ENCODE results near the gene ARSG.

DNA sequence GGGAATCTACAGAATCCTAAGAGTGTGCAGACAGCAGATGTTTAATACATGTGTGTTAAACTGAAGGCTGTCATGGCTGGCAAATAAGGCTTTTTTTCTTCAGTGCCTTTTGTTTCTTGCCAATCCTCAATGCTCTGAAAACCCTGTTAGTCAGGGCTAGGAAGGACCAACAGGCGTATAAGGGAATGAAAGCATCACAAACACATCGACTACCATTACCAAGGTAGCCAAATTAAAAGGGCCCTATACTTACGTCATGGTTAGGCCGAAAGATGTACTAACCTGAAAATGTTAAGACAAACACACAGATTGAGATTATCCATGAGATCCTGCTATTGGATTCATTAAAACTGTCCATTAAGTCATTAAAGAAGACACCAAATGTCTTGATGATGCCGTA lies 13.5 kb upstream of the ARSG start:
- TF ChIP-seq U2AF2 (IDR thresholded peaks at IDR 0.05; ENCODE audit: low read depth, low read length) = no peak
- TF ChIP-seq POLR2AphosphoS2 (IDR thresholded peaks at IDR 0.05; ENCODE audit: low read depth, low read length) = no peak
- TF ChIP-seq, protein P1, sequence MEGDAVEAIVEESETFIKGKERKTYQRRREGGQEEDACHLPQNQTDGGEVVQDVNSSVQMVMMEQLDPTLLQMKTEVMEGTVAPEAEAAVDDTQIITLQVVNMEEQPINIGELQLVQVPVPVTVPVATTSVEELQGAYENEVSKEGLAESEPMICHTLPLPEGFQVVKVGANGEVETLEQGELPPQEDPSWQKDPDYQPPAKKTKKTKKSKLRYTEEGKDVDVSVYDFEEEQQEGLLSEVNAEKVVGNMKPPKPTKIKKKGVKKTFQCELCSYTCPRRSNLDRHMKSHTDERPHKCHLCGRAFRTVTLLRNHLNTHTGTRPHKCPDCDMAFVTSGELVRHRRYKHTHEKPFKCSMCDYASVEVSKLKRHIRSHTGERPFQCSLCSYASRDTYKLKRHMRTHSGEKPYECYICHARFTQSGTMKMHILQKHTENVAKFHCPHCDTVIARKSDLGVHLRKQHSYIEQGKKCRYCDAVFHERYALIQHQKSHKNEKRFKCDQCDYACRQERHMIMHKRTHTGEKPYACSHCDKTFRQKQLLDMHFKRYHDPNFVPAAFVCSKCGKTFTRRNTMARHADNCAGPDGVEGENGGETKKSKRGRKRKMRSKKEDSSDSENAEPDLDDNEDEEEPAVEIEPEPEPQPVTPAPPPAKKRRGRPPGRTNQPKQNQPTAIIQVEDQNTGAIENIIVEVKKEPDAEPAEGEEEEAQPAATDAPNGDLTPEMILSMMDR (CRISPR knock-in tag; IDR thresholded peaks at IDR 0.05) = no peak
- no peak for TF ChIP-seq FOXK1 (CRISPR knock-in tag; IDR thresholded peaks at IDR 0.05; ENCODE audit: borderline replicate concordance, low read depth)
- TF ChIP-seq SMARCC2 (IDR thresholded peaks at IDR 0.05) = no peak
